ENCODE measurements around the gene SGSH.

The SGSH gene

GRCh38 chr17:80217703-80218362 lies 2.3 kb downstream of the SGSH start:
- no peak for DNase-seq (ENCODE audit: low spot score)
- in situ Hi-C loops (cut with MboI; ENCODE audit: low pct_unique_long_range_greater_than_20kb, low sequenced_read_pairs, unreplicated experiment), result no loop called here
- no peak for TF ChIP-seq CTCF (IDR thresholded peaks at IDR 0.05; ENCODE audit: extremely low read depth, insufficient read depth, missing control alignments)

GRCh38 chr17:80216473-80217456 lies 3.4 kb downstream of the SGSH start:
- in situ Hi-C loops (cut with MboI; ENCODE audit: low pct_unique_long_range_greater_than_20kb, low sequenced_read_pairs, unreplicated experiment), result no loop called here

DNA sequence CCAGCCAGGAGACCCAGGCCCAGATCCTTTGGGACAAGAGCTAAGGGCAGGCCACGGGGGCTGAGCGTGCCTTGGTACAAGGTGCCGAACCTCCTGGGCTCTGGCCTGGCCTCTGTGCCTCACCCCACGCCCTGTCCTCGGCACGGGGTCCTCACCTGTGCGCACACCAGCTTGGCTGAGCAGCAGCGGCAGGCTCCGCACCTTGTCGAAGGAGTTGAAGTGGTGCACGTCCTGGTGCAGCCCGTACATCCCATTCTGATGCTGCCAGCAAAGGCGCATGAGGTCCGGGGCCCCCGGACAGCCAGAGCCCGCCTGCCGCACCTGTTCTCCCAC lies 5.3 kb downstream of the SGSH start:
- no peak for TF ChIP-seq CTCF (IDR thresholded peaks at IDR 0.05; ENCODE audit: extremely low read depth, insufficient read depth, missing control alignments)
- DNase-seq (ENCODE audit: low spot score), result no peak
- in situ Hi-C loops (cut with MboI; ENCODE audit: low pct_unique_long_range_greater_than_20kb, low sequenced_read_pairs, unreplicated experiment), result no loop called here

More at GRCh38 chr17:80216473-80217456, 3.4 kb downstream of the SGSH start:
- DNase-seq (ENCODE audit: low spot score), result no peak
- TF ChIP-seq CTCF (IDR thresholded peaks at IDR 0.05; ENCODE audit: extremely low read depth, insufficient read depth, missing control alignments), result no peak

GRCh38 chr17:80214012-80214877 lies 5.9 kb downstream of the SGSH start:
- no peak for TF ChIP-seq CTCF (IDR thresholded peaks at IDR 0.05; ENCODE audit: extremely low read depth, insufficient read depth, missing control alignments)
- DNase-seq (ENCODE audit: low spot score), result no peak
- in situ Hi-C loops (cut with MboI; ENCODE audit: low pct_unique_long_range_greater_than_20kb, low sequenced_read_pairs, unreplicated experiment), result no loop called here

- in situ Hi-C loops (cut with MboI; ENCODE audit: low pct_unique_long_range_greater_than_20kb, low sequenced_read_pairs, unreplicated experiment), result no loop called here
- no peak for TF ChIP-seq CTCF (IDR thresholded peaks at IDR 0.05; ENCODE audit: extremely low read depth, insufficient read depth, missing control alignments)
These were observed 6.5 kb downstream of the SGSH start for GRCh38 chr17:80213643-80213975.

DNA sequence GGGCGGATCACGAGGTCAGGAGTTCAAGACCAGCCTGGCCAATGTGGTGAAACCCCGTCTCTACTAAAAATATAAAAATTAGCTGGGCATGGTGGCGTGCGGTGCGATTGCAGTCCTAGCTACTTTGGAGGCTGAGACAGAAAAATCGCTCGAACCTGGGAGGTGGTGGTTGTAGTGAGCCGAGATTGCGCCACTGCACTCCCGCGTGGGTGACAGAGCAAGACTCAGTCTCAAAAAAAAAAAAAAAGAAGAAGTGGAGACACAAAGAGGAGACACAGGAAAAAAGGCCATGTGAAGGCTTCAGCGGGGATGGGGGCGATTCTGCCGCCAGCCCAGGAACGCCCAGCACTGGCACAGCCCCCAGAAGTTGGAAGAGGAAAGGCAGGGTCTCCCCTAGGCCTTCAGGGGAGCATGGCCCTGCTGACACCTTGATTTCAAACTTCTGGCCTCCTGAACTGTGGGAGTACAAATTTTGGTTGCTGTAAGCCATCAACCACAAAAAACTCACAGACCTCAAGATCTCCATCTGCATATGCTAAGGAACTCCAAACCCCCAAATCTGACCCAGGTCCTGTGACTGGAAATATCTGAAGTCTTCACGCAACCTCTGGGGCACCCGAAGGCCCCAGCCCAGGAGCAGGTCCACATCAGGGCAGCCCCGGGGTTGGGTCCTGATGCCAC lies 7.0 kb downstream of the SGSH start:
- in situ Hi-C loops (cut with MboI; ENCODE audit: low pct_unique_long_range_greater_than_20kb, low sequenced_read_pairs, unreplicated experiment), result no loop called here
- TF ChIP-seq CTCF (IDR thresholded peaks at IDR 0.05; ENCODE audit: extremely low read depth, insufficient read depth, missing control alignments), result no peak
- no peak for DNase-seq (ENCODE audit: low spot score)

More at GRCh38 chr17:80213643-80213975, 6.5 kb downstream of the SGSH start:
- DNase-seq (ENCODE audit: low spot score), result no peak
